HG02943 (cell line): ENCODE measurements around the gene TRPM2.
"Not testable (repeated sequence)": the region's sequence is repeated elsewhere in the genome, so short reads cannot be mapped to it uniquely, and the experiment has no call there.

Source experiments
- ATAC-seq: cut with Tn5 transposase; IDR thresholded peaks from one replicate; pipeline ENCODE4 v1.9.1; 2021; ENCODE audit warnings: mild to moderate bottlenecking, low read depth, moderate library complexity; ENCODE audit not compliant: unreplicated experiment

The TRPM2 gene

DNA sequence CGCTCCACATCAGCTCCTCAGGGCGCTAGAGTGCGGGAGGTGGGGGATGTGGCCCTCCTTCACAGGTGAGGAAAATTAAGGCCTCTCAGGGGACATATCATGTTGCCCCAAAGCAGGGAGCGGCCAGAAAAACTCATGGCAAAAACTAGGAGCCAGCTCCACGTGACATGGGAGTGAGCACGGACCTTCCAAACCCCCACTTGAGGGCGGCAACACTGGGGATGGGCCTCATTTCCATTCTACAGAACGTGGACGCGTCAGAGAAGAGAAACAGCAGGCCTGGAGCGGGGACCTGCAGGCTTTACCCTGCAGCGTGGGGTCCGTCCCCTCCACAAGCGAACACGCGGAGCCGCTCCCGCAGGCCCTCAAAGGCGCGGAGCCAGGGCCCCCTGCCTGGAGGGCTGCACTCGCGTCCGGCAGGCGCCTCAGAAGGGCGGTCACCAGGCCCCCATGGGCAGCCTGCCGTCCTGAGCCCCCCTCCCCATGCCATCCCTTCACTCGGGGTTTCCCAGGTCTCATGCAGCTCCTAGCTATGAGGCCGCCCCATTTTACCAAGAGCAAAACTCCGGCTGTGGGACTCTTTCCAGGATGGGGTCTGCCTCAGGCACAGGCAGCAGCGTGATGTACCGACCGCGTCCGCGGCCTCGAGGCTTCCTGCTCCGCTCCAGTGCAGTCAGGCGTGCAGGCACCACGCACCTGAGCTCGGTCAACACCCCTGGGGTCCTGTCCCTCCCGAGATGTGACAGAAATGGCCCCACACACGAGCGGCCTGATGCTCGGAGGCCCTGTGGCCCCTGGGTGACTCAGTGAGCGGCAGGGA, 19.7 kb upstream of the TRPM2 start:
- ATAC-seq, result no peak

- ATAC-seq, result no peak
Measured at GRCh38 chr21:44334329-44335030, 18.9 kb upstream of the TRPM2 start.

DNA sequence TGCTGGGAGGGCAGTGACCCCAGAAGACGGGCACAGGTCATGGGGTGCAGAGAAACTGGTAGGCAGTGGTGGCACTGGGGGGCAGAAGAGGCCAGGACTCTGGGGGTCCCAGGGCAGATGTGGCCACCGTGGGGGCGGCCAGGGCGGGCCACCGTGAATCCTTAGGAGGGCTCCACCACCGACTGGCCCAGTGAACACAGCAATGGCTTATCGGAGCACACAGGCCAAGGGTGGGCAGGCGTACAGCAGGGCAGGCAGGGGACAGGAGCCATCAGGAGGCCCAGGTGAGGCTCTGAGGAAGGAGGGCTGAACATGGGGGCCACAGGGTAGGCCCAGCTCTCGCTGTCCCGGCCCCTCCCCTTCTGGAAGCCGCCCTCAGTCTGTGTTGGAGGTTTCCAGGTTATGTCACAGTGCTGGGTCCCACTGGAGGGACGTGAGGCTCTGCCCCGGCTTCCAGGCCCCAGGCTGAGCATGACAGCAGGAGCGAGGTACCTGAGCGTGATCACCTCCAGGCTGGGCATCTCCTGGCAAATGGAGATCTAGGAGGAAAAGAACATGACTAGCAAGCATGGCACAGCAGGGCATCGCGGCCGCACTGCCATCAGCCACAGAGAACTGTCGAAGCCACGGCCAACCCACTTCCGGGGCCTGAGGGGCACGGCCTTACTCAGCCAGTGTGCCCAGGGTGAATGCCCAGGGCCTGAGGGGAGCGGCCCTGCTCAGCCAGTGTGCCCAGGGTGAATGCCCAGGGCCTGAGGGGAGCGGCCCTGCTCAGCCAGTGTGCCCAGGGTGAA, 18.0 kb upstream of the TRPM2 start:
- no peak for ATAC-seq

DNA sequence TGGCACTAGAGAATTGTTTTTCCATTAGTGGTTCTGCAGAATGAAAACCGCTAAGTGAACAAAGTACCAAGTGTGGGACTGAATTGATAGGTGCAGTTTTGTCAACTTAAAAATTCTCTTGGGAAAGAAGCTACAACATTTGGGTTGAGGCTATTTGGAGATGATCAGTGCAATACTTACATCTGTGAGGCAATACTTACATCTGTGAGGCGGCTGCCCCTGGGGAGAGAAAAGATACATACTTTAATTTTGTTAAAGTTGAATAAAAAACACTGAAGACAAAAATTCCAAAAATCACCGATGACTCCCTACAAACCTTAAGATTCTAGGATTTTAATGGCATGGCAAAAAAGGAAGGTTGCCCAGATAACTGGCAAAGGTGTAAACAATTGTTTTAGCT, 16.0 kb upstream of the TRPM2 start:
- ATAC-seq, result no peak

- ATAC-seq, result no peak
Measured at GRCh38 chr21:44337941-44338895, 15.2 kb upstream of the TRPM2 start.

DNA sequence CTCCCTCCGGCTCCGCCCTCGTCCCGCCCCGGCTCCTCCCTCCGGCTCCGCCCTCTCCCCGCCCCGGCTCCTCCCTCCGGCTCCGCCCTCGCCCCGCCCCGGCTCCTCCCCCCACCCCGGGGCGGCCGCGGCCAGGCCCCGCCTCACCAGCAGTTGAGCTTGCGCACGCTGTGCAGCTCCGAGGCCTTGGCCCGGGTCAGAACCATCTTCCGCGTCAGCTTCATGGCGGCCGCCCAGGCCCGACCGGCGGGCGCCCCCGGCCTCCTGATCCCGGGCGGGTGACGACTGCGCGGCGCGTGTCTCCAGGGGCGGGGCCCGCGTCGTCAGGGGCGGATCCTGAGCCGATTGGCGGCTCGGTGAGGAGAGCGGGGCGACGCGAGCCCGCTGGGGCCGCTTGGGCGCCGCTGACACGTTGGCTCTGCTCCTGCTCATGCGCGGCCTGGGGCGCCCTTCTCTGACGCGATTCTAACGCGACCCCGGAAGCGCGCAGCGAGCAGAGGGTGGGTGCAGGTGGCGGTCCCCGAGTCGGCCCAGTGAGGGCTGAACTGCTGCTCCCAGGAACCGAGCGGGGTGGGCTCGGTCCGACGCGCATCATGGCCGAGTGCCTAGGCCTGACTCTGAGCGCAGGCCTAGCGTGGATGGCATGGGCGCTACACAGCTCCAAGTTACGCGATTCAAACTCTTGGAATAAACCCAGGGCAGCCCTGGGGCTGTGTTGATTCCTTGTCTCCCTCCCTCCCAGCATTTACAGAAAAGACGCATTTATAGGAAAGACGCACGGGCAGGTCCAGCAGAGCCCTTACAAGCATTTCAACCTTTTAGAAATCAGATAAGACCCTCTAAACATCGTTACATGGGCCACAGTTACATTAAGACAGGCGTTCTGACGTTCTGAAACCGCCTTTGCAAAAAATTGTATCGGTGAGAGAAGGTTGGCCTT, 14.2 kb upstream of the TRPM2 start, which contains the start of gene CFAP410:
TSS of gene CFAP410 (minus strand) at position 420 of the 940 bp plus-strand sequence. CDS start at position 224, 196 bp downstream.
- ATAC-seq, result peak; percentile 73

DNA sequence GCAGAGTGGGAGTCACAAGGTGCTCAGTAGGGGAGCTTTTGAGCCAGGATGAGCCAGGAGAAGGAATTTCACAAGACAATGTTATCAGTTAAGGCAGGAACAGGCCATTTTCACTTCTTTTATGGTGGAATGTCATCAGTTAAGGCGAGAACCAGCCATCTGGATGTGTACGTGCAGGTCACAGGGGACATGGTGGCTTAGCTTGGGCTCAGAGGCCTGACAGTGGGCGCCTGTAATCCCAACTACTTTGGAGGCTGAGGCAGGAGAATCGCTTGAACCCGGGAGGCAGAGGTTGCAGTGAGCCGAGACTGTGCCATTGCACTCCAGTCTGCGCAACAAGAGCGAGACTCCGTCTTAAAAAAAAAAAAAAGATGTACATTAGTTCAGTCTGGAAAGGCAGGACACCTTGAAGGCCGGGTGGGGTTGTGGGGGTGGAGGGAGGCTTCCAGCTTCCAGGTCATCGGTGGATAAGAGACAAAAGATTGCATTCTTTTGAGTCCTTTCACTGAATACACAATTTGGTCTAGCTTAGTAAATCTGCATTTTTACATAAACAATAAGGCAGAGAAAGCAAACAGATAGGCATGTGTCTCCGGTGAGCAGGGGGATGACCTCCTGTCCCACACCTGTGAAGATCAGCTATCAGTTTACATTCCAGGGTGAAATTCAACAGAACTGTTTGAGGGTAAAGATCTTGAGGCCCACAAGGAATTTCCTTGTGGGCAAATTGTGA, 11.5 kb upstream of the TRPM2 start:
- not testable (repeated sequence) for ATAC-seq

GRCh38 chr21:44342981-44343380, 10.4 kb upstream of the TRPM2 start:
- not testable (repeated sequence) for ATAC-seq

DNA sequence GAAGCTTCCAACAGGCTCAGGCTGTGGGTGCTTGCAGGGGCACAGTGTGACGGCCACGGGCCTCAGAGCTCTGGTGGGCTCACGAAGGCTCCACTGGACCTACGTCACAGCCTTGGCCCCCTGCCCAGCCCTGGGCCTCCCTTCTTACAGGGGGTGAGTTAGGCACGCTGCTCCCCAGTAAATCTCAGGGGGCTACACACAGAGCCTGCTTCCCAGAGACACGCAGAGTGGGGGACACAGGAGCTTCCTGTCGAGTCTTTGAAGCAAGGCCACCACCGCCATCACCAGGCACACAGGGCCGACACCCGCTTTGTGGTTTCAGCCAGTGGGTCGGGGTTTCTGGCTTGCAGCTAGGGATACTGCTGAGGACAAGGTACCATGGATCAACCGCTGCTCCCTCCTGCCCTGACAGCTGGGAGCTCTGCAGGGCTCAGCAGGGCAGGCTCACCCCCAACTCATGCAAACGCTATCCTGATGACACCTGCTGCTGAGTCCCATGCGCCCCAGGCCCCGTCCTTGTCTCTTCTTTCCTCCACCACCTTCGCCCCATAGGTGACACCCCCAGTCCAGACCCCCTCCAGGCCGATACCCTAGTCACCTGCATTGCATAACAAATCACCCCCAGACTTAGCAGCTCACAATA, 8.8 kb upstream of the TRPM2 start:
- no peak for ATAC-seq

- ATAC-seq, result no peak
Measured at GRCh38 chr21:44345495-44345894, 7.9 kb upstream of the TRPM2 start.

DNA sequence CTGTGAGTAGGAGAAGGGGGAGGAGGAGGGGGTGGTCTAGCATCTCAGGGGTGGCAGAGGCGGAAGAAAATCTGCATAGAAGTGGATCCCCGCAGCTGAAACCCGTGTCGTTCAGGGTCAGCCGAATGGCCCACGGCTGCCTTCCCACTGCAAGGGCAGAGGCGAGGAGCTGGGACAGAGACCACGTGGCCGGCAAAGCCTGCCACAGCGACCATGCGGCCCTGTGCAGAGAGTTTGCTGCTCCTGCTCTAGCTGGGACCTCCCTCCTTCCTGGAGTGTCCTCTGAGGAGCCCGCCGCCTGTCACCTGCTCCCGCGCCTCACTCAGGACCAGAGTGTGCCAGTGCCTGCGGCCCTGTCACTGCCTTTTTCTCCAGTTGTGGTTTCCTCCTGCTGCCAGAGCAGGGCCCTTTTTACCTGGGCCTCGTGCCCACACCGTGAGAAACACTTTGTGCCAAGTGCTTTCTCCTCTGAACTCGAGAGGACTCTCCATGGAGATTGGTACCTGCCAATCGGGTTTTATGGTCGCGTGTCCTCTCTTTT, 5.4 kb upstream of the TRPM2 start:
- ATAC-seq, result no peak

- no peak for ATAC-seq
Measured at GRCh38 chr21:44348861-44349260, 4.6 kb upstream of the TRPM2 start.

GRCh38 chr21:44349416-44349846, 4.0 kb upstream of the TRPM2 start:
- ATAC-seq, result no peak

- ATAC-seq, result no peak
Measured at GRCh38 chr21:44349847-44350772, 3.3 kb upstream of the TRPM2 start.

DNA sequence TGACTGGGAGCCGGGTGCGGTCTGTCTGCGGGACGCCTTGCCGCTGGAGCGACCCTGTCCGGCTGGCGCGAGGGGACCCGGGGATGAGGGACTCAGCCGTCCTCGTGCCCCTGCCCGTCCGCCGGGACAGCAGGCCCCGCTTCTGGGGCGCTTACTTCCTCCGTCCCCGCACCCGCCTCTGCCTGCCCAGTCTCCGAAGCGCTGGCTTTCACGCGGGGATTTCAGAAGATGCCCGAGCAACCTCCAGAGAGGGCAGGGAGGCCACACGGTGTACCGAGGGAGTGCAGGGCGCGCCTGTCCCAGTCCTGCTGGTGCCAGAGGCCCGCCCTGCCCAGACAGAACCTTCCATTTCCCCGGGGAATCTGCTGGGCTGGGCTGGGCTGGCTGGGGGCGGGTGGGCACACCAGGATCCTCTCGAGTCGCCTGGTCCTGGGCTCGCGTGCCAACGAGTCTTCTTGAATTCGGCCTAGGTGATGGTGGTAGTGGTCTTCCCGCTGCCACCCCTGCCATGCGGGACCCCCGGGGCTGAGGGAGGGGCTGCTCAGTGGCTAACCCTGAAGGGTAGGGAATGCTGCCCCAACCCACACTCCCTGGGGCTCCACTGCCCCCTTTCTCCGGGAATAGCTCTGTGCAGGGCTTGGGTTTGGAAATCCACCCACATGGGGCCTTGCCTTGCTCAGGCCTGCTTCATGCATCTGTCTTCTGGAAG, 2.5 kb upstream of the TRPM2 start:
- no peak for ATAC-seq
